GM18498 (cell line): ENCODE measurements around the gene CRIP3.
"Not testable (repeated sequence)": the region's sequence is repeated elsewhere in the genome, so short reads cannot be mapped to it uniquely, and the experiment has no call there.

Source experiments
- ATAC-seq: cut with Tn5 transposase; IDR thresholded peaks from one replicate; pipeline ENCODE4 v1.9.1; 2021; ENCODE audit warnings: mild to moderate bottlenecking, moderate library complexity; ENCODE audit not compliant: unreplicated experiment

Gene CRIP3

GRCh38 chr6:43308101-43308989 lies at the start of gene CRIP3:
CRIP3 (minus strand) TSS chr6:43308826; CDS start chr6:43308792, 34 bp downstream.
- peak; percentile 72 for ATAC-seq

GRCh38 chr6:43355862-43356590 lies 47.4 kb upstream of the CRIP3 start:
- ATAC-seq, result no peak

- not testable (repeated sequence) for ATAC-seq
Measured at GRCh38 chr6:43351951-43352350, 43.3 kb upstream of the CRIP3 start.

- no peak for ATAC-seq
Measured at GRCh38 chr6:43347444-43347843, 38.8 kb upstream of the CRIP3 start.

- no peak for ATAC-seq
Measured at GRCh38 chr6:43347021-43347420, 38.4 kb upstream of the CRIP3 start.

GRCh38 chr6:43346243-43346642 lies 37.6 kb upstream of the CRIP3 start:
- not testable (repeated sequence) for ATAC-seq

GRCh38 chr6:43339168-43339567 lies 30.5 kb upstream of the CRIP3 start:
- ATAC-seq, result peak; percentile 76

- peak; percentile 52 for ATAC-seq
Measured at GRCh38 chr6:43338243-43338642, 29.6 kb upstream of the CRIP3 start.

GRCh38 chr6:43336382-43336781 lies 27.8 kb upstream of the CRIP3 start:
- ATAC-seq, result no peak

GRCh38 chr6:43335469-43335868 lies 26.8 kb upstream of the CRIP3 start:
- ATAC-seq, result no peak

GRCh38 chr6:43334466-43335095 lies 26.0 kb upstream of the CRIP3 start:
- no peak for ATAC-seq

GRCh38 chr6:43331891-43332290 lies 23.3 kb upstream of the CRIP3 start:
- ATAC-seq, result no peak

GRCh38 chr6:43331470-43331869 lies 22.8 kb upstream of the CRIP3 start:
- ATAC-seq, result no peak

GRCh38 chr6:43328528-43328927 lies 19.9 kb upstream of the CRIP3 start:
- no peak for ATAC-seq

GRCh38 chr6:43325876-43326275 lies 17.2 kb upstream of the CRIP3 start:
- no peak for ATAC-seq

GRCh38 chr6:43318011-43318410 lies 9.4 kb upstream of the CRIP3 start:
- no peak for ATAC-seq

GRCh38 chr6:43313813-43314212 lies 5.2 kb upstream of the CRIP3 start:
- no peak for ATAC-seq

GRCh38 chr6:43311666-43312065 lies 3.0 kb upstream of the CRIP3 start:
- no peak for ATAC-seq

GRCh38 chr6:43310624-43311023 lies 2.0 kb upstream of the CRIP3 start:
- ATAC-seq, result no peak

GRCh38 chr6:43310134-43310533 lies 1.5 kb upstream of the CRIP3 start:
- no peak for ATAC-seq

- ATAC-seq, result no peak
Measured at GRCh38 chr6:43308990-43309477, 408 bp upstream of the CRIP3 start.
